HG02571 (cell line): ENCODE measurements around the gene IWS1.
"Not testable (repeated sequence)": the region's sequence is repeated elsewhere in the genome, so short reads cannot be mapped to it uniquely, and the experiment has no call there.

Experiments used
- ATAC-seq: cut with Tn5 transposase; IDR thresholded peaks from one replicate; pipeline ENCODE4 v1.9.1; 2021; ENCODE audit warnings: mild to moderate bottlenecking, moderate library complexity; ENCODE audit not compliant: unreplicated experiment

The IWS1 gene

DNA sequence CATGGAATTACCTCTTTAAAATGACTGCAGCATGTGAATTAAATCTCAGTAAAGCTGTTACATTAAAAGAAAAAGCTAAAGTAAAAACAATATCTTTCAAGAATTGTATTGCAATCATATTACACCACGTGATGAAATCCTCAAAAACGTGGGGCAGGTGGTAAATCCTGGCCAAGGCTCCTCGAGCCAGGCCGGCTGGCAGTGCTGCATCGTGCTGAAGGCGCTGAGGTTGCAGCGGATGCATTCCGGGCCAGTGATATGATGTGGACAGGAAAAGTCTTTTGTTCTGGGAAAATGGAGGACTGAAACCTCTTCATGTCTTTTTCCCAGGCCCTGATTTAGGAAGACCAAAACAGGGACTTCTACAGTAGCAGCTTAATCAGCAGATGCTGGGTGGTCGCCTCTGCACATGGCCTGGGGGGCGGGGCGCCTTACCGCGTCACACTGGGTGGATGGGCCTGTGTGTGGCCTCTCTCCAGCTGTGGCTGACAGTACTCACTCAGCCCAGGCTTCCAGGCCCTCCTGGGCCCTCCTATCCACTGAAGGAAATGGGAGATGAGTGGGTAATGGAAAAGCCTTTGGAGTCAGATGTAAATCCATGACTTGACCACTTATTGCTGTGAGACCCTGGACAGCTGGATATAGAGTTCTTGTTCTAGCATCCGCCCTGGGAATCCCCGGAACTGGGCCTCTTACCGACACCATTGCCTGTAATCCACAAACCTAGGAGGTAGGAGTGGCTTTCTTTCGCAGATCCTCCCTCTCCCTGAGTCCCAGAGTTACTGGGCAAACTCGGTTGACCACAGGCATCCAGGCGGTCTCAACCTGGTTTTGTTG, 62.9 kb downstream of the IWS1 start:
- ATAC-seq = no peak

DNA sequence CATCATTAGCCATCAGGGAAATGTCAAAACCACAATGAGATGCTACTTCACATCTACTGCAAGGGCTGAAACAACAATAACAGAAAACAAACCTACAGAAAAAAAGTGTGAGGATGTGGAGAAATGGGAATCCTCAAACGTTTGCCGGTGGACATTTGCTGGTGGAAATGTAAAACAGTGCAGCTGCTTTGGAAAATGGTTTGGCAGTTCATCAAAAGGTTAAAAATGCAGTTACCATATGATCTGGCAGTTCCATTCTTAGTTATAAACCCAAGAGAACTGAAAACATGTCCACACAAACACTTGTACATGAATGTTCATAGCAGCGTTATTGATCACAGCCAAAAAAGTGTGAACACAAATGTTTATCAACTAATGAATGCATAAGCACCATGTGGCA, 63.8 kb downstream of the IWS1 start:
- no peak for ATAC-seq

DNA sequence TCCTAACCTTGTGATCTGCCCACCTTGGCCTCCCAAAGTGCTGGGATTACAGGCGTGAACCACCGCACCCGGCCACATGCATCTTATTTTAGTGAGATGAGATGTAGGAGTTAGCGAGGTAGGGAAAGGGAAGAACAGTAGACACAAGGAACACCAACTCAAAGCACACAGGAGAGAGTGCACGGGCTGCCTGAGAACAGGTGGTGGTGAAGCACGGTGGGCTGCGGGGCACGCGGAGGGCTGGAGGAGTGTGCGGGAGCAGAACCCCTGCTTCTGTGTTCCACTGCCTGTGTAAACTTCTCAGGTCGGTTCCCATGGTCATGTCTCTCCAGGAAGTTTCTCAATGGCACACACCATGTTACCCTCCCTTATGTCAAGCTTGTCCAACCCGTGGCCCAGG, 69.3 kb downstream of the IWS1 start:
- no peak for ATAC-seq

DNA sequence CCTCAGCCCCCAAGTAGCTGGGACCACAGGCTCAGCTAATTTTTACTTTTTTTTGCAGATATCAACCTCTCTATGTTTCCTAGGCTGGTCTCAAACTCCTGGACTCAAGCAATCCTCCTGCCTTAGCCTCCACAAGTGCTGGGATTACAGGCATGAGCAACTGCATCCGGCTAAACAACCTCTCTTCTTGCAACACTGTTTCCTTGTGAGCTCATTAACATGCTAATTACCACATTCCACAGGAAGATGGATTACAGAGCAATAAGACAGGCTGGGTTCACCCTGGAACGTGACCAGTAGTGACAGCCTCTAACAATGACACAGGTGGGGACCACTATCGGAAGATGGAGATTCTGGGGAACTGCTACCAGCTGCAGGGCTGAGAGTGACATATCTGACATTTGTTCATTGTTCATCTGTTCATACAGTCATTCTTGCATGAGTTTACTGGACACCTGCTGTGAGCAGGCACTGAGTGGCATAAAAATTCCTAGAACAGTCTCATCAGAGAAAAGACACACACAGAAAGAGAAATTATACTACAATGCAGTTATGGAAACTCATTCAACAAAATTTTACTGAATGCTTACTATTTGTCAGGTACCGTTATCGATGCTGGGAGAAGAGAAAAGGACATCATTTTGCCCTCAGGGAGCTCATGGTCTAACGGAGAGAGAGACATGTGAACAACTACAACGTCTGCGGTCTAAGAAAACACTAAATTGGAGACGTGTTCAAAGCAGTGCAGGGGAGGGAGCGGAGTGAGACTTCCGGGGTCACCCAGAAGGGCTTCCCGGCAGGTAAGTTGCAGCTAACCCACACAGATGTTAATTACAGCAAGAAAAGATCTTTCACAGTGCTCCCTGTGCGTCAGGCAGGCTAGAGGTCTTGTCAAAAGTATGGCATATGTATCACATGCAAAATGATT, 70.5 kb downstream of the IWS1 start:
- no peak for ATAC-seq

DNA sequence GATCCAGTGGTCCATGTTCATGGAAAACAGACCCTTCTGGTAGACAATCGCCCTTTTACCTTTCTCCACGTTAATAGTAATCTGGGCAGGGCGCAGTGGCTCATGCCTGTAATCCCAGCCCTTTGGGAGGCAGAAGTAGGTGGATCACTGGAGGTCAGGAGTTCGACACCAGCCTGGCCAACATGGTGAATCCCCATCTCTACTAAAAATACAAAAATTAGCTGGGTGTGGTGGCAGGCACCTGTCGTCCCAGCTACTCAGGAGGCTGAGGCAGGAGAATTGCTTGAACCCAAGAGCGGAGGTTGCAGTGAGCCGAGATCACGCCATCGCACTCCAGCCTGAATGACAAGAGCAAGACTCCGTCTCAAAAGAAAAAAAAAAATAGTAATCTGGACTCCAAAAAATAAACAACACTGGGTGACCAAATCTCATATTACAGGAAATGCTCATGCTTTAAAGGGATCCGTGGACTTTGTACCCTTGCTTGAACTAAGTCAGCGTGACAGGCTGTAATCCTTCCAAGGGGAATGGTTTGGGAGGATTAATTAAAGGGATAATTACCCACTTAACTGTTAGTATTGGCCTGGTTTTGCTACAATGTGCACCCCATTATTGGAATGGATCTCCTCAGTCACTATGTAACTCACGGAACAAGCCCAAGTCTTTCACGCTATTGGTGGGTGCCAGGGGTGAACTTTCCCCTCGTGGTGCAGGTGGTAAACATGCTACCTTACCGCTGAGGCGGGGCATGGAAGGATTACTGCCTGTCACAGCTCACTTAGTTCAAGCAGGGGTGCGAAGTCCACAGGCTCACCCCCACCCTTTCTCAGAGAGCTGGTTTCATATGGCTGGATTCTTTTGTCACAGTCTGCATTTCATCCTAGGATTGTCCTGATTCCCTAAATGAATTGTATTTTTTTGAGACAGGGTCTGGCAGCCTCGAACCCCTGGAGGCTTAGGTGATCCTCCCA, 71.4 kb downstream of the IWS1 start:
- no peak for ATAC-seq

DNA sequence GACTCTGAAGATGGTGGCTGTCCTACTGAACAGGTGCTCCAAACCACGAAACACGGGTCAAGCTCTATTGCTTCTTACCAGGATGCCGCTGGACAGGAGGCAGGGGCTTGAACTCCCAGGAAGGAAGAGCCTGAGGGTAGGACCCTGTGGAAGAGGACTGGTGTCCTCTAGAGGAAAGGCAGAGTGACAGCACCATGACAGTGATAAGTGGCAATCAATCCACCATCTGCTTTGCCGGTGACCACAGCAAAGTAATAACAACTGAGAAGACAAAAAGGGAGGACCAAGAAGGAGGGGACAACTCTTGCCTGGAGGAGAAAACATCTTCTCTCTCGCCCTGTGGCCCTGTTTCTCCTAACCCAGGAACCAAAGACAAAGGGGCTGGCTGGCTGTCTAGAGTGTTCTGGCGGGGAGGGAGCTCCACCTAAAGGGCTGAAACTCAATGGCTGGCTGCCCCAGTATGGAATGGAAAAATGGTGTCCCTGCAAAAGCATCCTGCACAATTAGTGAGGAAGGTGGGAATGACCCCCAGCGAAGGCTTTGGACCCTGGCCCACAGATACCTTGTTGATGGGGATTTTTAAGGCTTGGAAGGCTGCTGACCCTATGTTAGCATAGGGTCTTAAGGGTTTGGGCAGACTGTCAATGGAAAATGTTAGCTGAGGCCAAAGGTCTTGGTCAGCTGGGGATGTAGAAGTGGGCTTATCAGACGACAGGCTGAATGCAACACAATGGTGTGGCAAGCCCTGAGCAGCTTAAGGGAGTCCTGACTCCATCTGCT, 72.7 kb downstream of the IWS1 start:
- no peak for ATAC-seq

DNA sequence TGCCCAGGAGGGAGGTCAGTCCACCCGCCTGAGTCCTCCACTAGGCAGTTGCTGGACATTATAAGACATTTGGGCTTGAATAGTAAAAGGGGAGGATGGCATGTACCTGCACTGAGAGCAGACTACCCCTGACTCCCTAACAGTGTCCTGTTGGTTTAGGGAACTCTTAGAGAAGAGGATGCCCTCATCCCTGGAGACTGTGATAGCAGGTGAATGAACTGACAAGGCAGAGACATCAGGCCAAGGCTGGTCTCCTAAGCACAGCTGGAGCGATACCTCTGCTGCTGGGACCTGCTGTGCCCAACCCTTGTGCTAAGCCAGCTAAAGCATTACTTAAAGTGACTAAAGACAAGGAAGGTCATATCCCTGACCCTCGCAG, 73.3 kb downstream of the IWS1 start:
- ATAC-seq = no peak

DNA sequence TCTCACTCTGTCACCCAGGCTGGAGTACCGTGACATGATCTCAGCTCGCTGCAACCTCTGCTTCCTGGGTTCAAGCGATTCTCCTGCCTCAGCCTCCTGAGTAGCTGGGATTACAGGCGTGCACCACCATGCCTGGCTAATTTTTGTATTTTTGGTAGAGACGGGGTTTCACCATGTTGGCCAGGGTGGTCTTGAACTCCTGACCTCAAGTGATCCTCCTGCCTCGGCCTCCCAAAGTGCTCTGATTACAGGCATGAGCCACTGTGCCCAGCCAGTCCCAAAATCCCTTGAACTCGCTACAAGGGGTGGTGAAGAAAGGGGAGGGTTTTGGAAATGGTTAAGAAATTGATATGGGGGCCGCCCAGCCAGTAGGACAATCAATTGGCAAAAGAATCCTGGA, 73.9 kb downstream of the IWS1 start:
- not testable (repeated sequence) for ATAC-seq

DNA sequence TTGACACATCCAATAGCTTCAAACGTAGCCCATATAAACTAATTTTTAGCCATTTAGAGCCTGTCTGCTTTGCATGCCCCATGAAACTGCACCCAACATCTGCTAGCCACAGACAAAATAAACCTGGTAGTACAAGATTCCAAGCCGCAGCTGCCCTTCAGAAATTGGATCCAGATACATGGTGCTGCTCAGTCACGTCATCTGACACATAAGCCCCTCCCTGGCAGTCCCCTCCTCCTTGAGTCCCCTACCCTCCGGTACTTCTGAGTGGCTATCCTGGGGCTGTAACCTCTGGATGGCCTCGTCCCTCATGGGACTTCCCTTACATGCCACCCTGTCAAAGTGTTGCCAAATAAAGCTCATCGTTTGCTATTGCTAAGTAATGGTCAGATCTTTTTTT, 74.3 kb downstream of the IWS1 start:
- no peak for ATAC-seq

DNA sequence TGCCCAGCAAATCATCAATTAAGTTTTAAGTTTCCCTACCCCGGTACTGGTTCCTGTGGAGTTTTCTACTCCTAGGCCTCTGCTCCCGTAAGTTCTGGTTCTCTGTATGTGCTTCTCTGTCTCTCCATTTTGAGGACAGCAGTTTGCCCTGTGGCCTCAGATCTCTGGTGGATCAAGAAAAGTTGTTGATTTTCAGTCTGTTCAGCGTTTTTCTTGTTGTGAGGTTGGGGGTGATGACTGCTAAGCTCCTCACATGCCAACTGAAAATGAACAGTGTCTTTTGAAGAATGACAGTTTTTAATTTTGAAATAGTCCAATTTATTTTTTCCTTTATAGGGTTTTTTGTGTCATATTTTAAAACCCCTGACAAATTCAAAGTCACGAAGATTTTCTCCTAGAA, 76.4 kb downstream of the IWS1 start:
- ATAC-seq = no peak

DNA sequence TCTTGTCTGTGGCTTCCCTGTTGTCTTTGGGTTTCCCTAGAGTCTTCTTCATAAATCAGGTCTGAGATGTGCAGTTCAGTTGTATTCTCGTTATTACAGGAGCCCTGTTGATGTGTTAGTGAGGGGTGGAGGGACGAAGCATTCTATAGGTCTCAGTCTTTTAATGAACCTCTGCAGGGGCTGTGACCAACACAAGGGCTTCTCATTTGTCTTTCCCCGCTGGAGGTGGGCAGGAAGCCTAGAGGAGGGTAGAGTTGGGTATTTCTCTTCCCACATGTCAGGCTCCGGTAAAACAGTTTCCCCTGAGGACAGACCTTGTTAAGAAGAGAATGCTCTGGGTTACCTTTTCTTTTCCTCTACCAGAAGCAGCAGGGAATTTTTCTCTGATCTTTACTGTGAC, 76.9 kb downstream of the IWS1 start:
- no peak for ATAC-seq

DNA sequence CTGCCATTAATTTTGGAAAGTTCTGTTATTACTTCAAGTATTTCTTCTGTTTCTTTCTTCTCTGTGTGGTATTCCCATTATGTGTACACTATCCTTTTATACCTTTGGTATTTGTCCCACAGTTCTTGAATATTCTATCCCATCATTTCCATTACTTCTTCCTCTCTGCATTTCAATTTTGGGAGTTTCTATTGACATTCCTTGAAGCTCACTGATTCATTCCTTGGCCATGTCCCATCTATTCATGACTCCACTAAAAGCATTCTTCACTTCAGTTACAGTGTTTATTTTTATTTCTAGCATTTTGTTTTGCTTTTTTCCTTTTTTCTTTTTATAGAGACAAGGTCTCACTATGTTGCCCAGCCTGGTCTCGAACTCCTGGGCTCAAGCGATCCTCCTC, 77.8 kb downstream of the IWS1 start:
- ATAC-seq = no peak

DNA sequence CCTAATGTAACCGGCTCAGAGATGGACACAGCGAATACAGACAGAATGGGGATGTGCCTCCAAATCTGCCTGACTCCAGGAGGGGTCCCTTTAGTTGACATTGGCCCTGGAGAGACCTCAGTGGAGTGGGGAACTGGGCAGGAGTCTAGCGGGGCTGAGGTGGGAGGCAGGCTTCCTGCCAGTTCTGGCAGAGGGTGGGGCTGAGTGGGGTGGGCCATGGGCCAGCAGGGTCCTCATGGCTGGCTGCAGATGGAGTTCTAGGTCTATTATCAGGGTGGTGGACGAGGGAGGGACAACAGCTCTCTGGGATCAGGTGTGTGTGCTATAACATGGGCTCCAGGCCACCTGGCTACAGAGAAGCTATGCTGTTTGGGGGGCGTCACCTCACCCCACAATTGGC, 86.9 kb downstream of the IWS1 start:
- no peak for ATAC-seq

DNA sequence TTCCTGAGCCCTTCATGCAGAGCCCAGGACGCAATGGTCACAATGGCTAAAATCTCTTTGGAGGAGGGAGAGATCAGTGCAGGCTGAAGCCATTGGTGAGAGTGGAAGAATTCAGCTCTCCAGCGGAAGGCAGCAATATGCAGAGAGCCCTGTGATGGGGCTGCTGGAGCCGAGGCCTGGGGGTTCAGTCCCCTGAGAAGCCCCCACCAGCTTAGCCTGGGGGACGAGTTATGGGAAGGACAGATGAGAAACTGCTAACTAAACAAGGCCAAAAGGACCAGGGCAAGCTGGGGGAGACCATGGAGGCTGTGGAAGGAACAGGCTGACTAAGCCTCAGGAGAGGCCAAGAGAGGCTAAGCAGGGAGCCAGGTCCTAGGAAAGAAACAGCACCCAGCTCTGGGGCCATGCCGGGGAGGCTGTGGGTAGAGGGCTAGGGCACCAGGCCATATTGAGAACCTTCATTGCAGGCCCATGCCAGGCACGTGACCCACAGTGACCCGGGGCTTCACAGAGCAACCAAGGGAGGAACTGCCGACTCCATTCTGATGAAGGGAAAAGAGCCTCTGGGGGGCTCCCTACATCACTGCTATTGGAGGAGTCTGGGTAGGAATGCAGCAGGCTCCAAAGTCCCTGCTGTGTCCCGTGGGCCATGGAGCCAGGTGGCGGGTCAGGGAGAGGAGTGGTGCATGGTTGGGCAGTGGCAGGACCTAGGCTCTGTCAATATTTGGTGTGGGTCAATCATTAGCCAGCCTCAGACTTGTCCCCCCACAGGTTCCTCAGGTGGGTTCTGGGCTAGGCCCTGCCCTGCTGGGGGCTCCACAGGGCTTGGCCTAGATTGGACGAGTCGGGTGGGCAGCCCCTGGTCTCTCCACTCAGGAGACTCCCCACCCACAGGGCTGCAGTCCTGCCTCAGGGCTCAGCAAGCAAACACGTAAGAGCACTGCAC, 88.2 kb downstream of the IWS1 start:
- ATAC-seq = no peak

DNA sequence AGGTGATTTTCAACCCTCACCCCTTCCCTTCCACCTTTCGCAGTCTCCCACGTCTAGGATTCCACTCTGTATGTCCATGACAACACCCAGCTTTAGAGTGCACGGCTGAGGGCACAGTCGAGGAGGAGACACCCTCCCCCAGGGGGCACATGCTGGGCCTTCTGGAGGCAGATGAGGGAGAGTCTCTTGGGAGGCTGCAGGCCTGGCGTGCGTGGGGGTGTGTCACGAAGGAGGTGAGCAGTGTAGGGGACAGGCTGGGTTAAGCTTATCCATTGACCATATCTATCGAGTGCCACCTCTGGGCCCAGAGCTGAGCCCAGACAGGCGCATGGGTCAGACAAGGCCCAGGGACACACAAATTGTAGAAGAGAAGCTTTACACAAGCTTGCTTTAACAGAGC, 89.2 kb downstream of the IWS1 start:
- no peak for ATAC-seq

DNA sequence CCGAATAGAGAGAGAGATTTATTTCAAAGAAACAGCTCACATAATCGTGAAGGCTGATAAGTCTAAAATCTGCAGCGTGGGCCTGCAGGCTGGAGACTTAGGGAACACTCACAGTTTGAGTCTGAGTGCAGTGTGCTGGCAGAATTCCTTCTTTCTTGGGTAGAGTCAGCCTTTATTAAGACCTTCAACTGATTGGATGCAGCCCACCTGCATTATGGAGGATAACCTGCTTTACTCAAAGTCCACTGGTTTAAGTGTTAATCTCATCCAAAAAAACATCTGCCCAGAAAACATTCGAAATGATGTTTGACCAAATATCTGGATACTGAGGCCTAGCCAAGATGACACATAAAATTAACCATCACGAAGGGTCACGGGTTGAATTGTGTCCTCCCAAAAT, 91.8 kb downstream of the IWS1 start:
- ATAC-seq = no peak

DNA sequence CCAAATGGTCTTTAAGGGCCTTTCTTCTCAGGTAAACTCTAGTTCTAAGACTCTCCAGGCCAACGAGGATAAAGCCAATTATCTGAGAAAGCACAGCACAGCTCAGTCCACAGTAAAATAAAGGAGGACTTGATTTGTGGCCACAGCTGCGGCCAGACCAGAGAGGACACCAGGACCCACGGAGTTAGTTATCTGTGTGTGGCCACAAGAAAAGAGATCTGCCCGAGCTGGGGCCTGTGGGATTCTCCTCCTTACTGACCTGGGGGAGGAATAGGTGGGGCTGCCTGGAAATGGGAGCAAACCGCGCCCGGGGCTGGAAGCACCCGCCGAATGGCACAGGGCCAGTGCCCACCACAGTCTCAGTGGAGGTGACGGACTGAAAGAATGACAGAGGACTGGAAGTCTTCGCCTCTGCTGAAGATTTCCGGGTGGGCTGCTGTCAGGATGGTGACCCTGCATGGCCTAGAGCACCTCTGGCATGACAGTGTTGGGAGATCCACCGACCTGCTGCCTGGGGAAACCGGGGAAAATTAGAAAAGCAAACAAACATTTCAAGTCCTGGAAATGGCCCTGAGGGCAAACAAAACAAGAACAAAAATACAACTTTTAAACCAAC, 94.8 kb downstream of the IWS1 start:
- no peak for ATAC-seq
